AG04450 (cell line): Measurements from ENCODE around the gene CISH. TPM values are rescaled to one million over a fixed set of nuclear protein-coding genes. Genes with fewer than 3 reads are reported as not detected.

Experiments
- CTCF ChIA-PET: fragments of 300-600, 350-600 bp; formaldehyde crosslinking; extraction: SDS; loops from one replicate; lab custom pipeline; 2022; ENCODE audit warnings: antibody characterized with exemption, inconsistent platforms; lab: Charles Lee
- POLR2A ChIA-PET: fragments of 350-600 bp; formaldehyde crosslinking; extraction: SDS; loops from one replicate; lab custom pipeline; 2021; ENCODE audit warnings: antibody characterized with exemption, inconsistent platforms; lab: Yijun Ruan, JAX
- DNase-seq: peaks from one replicate; pipeline ENCODE4 v3.0.0-alpha.2; 2011; ENCODE audit warnings: low read depth, low spot score
- H3K27ac ChIP-seq: one replicate; pipeline ENCODE4 v1.5.1; 2012; ENCODE audit warnings: low read depth, low read length, control low read depth
- H3K27me3 ChIP-seq: one replicate; pipeline ENCODE4 v1.6.0; 2012; ENCODE audit warnings: low read length; ENCODE audit not compliant: control insufficient read depth, insufficient read depth
- H3K4me3 ChIP-seq: 2 replicates; pipeline ENCODE4 v1.5.1; 2011; ENCODE audit warnings: mild to moderate bottlenecking, low read depth, low read length, control low read depth
- H3K9me3 ChIP-seq: 2 replicates; pipeline ENCODE4 v1.5.1; 2012; ENCODE audit warnings: low read length; ENCODE audit not compliant: control insufficient read depth, insufficient read depth
- CTCF ChIP-seq: IDR thresholded peaks from 2 replicates; pipeline ENCODE4 v1.5.1; 2011; ENCODE audit warnings: low read depth, low read length, control low read depth, inconsistent platforms
- polyA plus RNA-seq: library from polyadenylated mRNA; depleted of rRNA; stranded (reverse); fragments of >200 nt; gene quantifications from 2 replicates; pipeline ENCODE4 v1.2.3, GENCODE V29; 2011

Gene CISH
- polyA plus RNA-seq, 1 experiment = 2.4 TPM

- Histone ChIP-seq H3K9me3 (no peaks in the 10 kb centered on the region), H3K4me3 (no peak overlapping the region), H3K27ac (no peak overlapping the region), H3K27me3 (no peaks in the 10 kb centered on the region)
- DNase-seq = no peak
- TF ChIP-seq CTCF = no peak
- CTCF ChIA-PET = interaction anchor here (1.0 kb wide), 1 partner anchor 10 kb away, joined by 4 read pairs; no protein-coding TSS in a partner anchor
- POLR2A ChIA-PET = no interaction called here
Measured at GRCh38 chr3:50605901-50606326, 5.7 kb downstream of the CISH start.

- ChIA-PET CTCF (interaction anchor here (1.0 to 4.9 kb wide), 2 partner anchors 9 to 11 kb away, joined by 4 to 52 read pairs; partner anchors contain the start of genes CISH and MAPKAPK3), POLR2A (no interaction called here)
- Histone ChIP-seq H3K4me3 (no peak overlapping the region), H3K9me3 (no peaks in the 10 kb centered on the region), H3K27me3 (no peaks in the 10 kb centered on the region), H3K27ac (no peak overlapping the region)
- no peak for DNase-seq
- TF ChIP-seq CTCF = no peak
Measured at GRCh38 chr3:50604628-50605588, 6.7 kb downstream of the CISH start.

GRCh38 chr3:50604110-50604621 is 7.4 kb downstream of the CISH start:
- Histone ChIP-seq H3K9me3 (no peaks in the 10 kb centered on the region), H3K4me3 (no peak overlapping the region), H3K27ac (no peak overlapping the region), H3K27me3 (no peaks in the 10 kb centered on the region)
- no peak for DNase-seq
- CTCF ChIA-PET = interaction anchor here (4.9 kb wide), 1 partner anchor 10 kb away, joined by 52 read pairs; the partner anchor contains the start of genes CISH and MAPKAPK3
- POLR2A ChIA-PET = no interaction called here
- no peak for TF ChIP-seq CTCF

GRCh38 chr3:50603261-50604109 is 8.1 kb downstream of the CISH start:
- no peak overlapping the region for H3K4me3 ChIP-seq
- POLR2A ChIA-PET = no interaction called here
- CTCF ChIA-PET = interaction anchor here (2.6 to 4.9 kb wide), 2 partner anchors 11 to 31 kb away, joined by 24 to 52 read pairs; partner anchors contain the start of genes CISH and MAPKAPK3
- no peaks in the 10 kb centered on the region for H3K27me3 ChIP-seq
- no peak for TF ChIP-seq CTCF
- no peak for DNase-seq
- H3K27ac ChIP-seq = no peak overlapping the region
- no peaks in the 10 kb centered on the region for H3K9me3 ChIP-seq
